Measurements from ENCODE around the gene NTM.
A peak's percentile ranks its signal among the peaks of the same experiment; 100 is the strongest.
"Not testable (repeated sequence)": the region's sequence is repeated elsewhere in the genome, so short reads cannot be mapped to it uniquely, and the experiment has no call there.

The NTM gene

GRCh38 chr11:131677828-131678470, 307.5 kb downstream of the NTM start:
- no peak for DNase-seq

GRCh38 chr11:131678658-131679340, 308.4 kb downstream of the NTM start:
- DNase-seq, result no peak

- not testable (repeated sequence) for DNase-seq
Measured at GRCh38 chr11:131680448-131680847, 310.0 kb downstream of the NTM start.

GRCh38 chr11:131681920-131682319, 311.5 kb downstream of the NTM start:
- DNase-seq, result no peak

- DNase-seq, result no peak
Measured at GRCh38 chr11:131682373-131683015, 312.1 kb downstream of the NTM start.

- DNase-seq, result no peak
Measured at GRCh38 chr11:131683131-131683530, 312.7 kb downstream of the NTM start.

- no peak for DNase-seq
Measured at GRCh38 chr11:131683666-131684065, 313.3 kb downstream of the NTM start.

GRCh38 chr11:131684111-131685060, 314.0 kb downstream of the NTM start:
- DNase-seq, result no peak

GRCh38 chr11:131685206-131685605, 314.8 kb downstream of the NTM start:
- DNase-seq, result no peak

GRCh38 chr11:131685906-131686305, 315.5 kb downstream of the NTM start:
- no peak for DNase-seq

- no peak for DNase-seq
Measured at GRCh38 chr11:131686836-131687235, 316.4 kb downstream of the NTM start.

- DNase-seq, result no peak
Measured at GRCh38 chr11:131687291-131688047, 317.1 kb downstream of the NTM start.

GRCh38 chr11:131688048-131688693, 317.8 kb downstream of the NTM start:
- peak; percentile 68 for DNase-seq

- no peak for DNase-seq
Measured at GRCh38 chr11:131689049-131689925, 318.9 kb downstream of the NTM start.

- DNase-seq, result no peak
Measured at GRCh38 chr11:131690362-131690761, 319.9 kb downstream of the NTM start.

- no peak for DNase-seq
Measured at GRCh38 chr11:131690776-131691175, 320.4 kb downstream of the NTM start.

GRCh38 chr11:131691181-131692041, 321.0 kb downstream of the NTM start:
- DNase-seq, result no peak

GRCh38 chr11:131692151-131692550, 321.7 kb downstream of the NTM start:
- DNase-seq, result no peak

GRCh38 chr11:131692961-131693360, 322.5 kb downstream of the NTM start:
- DNase-seq, result no peak

- DNase-seq, result no peak
Measured at GRCh38 chr11:131693756-131694155, 323.3 kb downstream of the NTM start.
